ENCODE results near the gene LBX2.

Gene LBX2

GRCh38 chr2:74499267-74499939, at the start of gene LBX2:
Gene LBX2, minus strand, starts transcription at chr2:74499603. Its CDS starts 66 bp downstream, at chr2:74499537.
- no peak for DNase-seq (ENCODE audit: low read depth)

DNA sequence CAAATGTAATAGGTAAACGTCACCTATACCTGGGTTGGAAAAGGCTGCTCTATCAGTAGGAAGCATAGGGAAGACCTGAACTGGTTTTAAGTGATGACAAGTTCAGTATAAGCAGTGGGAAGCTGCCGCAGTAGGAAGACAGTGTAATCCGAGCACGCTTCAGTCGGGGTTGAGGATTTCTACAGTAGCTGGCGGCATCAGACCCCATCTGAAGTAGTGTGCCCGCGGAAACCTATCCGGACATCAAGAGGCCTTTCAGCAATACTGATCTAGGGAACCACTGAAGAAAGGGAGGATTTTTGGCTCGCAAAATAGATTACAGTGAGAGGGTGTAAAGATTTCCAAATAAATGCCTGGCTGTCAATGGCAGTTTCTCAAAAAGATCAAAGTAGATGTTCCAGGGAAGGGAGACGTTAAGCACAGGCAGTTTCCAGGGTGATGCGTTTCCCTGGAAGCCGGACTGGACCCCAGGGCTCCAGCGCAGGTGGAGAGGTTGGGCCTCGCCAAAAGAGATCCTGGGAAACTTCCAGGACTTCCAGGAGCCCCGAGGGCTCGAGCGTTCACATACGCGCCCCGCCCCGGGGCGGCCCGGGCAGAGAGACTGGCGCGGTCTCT, 49.0 kb upstream of the LBX2 start:
- DNase-seq (ENCODE audit: low read depth) = peak; percentile 15

DNA sequence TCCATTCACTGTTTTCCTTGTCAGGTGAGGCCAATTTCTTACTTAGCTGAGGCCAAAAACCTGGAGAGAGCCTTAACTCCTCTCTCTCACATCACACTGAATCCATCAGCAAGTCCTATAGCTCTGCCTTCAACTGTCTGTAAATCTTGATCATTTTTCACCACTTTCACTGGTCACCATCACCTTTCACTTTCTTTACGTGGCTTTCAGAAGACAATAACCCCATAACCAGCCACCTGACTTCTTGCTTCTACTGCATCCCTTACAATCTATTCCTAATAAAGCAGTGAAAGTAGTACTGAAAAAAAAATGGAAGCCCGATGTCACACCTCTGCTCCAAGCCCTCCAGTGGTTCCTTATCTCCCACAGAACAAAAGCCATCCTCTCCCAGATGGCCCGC, 46.6 kb upstream of the LBX2 start:
- DNase-seq (ENCODE audit: low read depth) = no peak

DNA sequence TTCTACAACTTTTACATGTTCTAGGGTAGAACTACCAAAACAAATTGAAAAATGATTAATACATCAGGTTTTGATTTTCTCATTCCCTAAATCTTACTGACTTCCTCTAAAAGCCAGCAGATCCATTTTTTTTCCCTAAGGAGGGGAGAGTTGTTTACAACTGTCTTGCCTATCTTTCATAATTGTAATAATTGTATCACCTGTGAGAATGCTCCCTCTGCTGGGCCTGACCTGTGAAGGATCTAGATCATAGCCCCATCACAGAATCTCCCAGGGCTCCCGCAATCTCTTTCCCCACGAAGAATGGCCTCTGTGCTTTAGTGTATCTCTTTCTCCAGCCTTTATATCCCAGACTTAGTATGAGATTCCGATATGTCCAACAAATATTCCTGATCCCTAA, 45.2 kb upstream of the LBX2 start:
- no peak for DNase-seq (ENCODE audit: low read depth)

DNA sequence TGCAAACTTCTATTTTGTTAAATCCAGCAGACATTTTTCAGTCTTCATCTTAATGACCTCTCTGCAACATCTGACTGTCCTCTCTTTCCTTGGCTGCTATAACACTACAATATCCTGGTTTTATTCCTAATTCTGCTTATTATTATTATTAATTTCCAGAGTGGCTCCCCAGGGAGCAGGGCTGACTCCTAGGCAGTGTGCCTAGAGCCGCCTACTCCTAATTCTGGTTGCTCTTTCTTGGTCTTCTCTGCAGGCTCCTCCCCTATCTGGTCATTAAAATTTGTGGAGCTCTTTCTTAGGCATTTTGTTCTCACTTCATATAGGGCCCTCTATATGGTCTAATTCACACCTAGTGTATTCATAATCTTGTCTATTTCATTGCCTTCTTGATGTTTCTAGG, 43.6 kb upstream of the LBX2 start:
- no peak for DNase-seq (ENCODE audit: low read depth)

GRCh38 chr2:74540291-74540690, 40.9 kb upstream of the LBX2 start:
- no peak for DNase-seq (ENCODE audit: low read depth)

GRCh38 chr2:74538881-74539339, 39.5 kb upstream of the LBX2 start:
- DNase-seq (ENCODE audit: low read depth) = no peak

GRCh38 chr2:74537140-74537539, 37.7 kb upstream of the LBX2 start:
- DNase-seq (ENCODE audit: low read depth) = no peak

GRCh38 chr2:74536166-74536950, 37.0 kb upstream of the LBX2 start:
- DNase-seq (ENCODE audit: low read depth) = no peak

DNA sequence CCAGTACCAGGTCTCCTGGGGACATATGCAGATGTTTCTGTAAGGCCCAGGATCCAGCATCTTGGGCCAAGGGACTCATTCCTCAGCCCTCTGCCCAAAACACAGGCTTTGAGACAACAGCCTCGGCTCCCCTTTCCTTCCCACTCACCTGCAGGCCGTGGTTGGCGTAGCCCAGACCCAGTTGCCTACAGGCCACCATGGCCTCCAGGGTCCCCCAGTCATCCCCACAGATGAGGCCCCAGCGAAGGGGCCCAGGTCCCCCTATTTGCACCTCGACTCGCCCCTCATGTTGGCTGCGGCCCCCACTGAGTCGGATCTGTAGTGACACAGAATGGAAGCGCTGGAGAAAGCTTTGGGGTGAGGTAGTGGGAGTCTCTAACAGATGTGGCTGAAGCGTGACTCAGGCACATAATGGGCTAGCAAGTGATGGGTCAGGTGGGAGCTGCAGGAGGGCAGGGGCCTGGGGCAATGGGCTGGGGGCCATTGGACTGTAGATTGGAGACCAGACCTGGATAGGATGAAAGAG, 36.1 kb upstream of the LBX2 start:
- no peak for DNase-seq (ENCODE audit: low read depth)

- DNase-seq (ENCODE audit: low read depth) = no peak
Observed at GRCh38 chr2:74534411-74534810, 35.0 kb upstream of the LBX2 start.

DNA sequence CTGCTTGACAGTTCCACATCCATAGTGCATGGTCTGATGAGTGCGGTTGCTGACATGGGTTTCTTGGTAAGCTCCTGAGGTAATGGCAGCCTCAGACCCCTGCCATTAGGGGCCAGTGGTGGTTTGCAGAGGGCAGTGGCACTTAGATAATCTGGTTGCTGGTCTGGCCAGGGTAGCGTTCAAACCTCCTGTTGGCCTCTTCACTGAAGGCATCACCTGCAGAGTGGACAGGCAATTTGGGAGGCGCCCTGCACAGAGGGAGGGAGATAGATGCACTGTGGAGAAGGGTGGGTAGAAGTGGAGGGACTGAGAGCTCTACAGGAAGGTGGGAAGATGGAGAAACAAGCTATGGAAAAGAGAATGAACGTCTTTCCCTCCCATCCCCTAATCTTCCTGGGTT, 34.1 kb upstream of the LBX2 start:
- no peak for DNase-seq (ENCODE audit: low read depth)

- DNase-seq (ENCODE audit: low read depth) = peak; percentile 39
Observed at GRCh38 chr2:74532222-74532621, 32.8 kb upstream of the LBX2 start.

DNA sequence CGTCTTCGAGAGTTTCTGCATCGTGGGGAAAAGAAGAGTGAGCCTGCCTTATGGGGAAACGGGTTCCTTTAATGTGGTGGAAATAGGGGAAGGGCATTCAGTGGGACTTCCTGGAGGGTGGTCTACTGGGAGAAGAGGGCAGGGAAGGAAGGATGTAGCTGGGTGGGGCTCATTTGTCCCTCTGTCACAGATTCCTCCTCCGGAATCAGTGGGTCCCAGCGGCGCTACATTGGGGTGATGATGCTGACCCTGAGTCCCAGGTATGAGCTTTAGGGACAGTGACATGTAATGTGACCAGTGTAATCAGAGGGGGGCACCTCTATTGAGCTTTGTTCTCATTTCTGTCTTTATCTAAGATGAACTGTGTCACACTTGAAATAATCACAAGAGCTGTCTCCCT, 32.3 kb upstream of the LBX2 start:
- DNase-seq (ENCODE audit: low read depth) = no peak

DNA sequence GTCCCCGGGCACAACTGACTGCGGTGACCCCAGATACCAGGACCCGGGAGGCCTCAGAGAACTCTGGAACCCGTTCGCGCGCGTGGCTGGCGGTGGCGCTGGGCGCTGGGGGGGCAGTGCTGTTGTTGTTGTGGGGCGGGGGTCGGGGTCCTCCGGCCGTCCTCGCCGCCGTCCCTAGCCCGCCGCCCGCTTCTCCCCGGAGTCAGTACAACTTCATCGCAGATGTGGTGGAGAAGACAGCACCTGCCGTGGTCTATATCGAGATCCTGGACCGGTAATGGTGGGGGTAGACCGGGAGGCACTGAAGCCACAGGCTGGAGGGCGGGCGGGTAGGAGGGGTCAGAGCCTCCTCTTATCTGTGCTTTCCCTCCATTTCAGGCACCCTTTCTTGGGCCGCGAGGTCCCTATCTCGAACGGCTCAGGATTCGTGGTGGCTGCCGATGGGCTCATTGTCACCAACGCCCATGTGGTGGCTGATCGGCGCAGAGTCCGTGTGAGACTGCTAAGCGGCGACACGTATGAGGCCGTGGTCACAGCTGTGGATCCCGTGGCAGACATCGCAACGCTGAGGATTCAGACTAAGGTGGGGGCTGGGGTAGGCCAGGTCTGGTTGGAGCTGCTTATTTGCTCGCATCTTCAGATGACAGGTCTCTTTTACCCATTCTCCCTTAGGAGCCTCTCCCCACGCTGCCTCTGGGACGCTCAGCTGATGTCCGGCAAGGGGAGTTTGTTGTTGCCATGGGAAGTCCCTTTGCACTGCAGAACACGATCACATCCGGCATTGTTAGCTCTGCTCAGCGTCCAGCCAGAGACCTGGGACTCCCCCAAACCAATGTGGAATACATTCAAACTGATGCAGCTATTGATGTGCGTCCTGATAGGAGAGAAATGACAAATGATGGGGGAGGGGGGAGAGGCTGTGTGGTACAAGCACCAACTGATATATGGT, 31.1 kb upstream of the LBX2 start:
- peak; percentile 7 for DNase-seq (ENCODE audit: low read depth)

- DNase-seq (ENCODE audit: low read depth) = peak; percentile 99
Observed at GRCh38 chr2:74529357-74530238, 30.2 kb upstream of the LBX2 start, which contains the start of the genes AUP1 and HTRA2. Gene AUP1, minus strand, starts transcription at chr2:74529706. Its CDS starts 77 bp downstream, at chr2:74529629. Gene HTRA2, plus strand, starts transcription at chr2:74529933. Its CDS starts 74 bp downstream, at chr2:74530007.

DNA sequence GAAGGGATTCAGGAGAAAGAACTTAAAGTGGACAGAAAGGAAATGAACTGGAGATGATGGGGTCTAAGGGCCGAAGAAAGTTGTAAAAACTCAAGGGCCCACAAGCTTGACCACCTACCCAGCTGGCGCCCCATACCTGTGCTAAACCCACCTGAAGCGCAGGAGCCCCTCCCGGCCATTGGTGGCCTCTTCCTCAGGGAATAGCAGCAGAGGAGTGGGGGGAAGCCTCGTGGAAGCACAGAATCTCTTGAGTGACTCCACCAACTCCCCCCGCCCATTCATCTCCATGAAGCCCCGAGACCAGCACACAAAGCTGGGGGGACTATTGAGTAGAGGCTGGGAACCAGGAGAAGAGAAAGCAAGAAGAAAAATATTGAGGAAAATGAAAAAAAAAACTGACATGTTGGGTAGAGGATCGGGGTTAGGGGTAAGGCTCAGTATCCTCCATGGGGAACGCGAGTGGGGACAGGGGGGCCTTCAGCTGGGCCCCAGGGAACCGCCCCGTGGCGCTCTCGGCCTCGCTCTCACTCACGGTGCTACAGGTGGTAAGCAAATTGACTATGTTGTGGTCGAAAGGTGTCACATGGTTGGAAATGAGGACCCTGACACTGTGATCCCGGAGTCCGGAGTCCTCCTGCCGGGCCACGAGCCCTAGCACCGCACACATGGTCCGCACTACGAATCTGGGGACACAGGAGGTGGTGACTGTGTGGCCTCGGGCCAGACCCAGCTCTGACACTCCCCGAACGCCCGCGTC, 29.4 kb upstream of the LBX2 start:
- no peak for DNase-seq (ENCODE audit: low read depth)

DNA sequence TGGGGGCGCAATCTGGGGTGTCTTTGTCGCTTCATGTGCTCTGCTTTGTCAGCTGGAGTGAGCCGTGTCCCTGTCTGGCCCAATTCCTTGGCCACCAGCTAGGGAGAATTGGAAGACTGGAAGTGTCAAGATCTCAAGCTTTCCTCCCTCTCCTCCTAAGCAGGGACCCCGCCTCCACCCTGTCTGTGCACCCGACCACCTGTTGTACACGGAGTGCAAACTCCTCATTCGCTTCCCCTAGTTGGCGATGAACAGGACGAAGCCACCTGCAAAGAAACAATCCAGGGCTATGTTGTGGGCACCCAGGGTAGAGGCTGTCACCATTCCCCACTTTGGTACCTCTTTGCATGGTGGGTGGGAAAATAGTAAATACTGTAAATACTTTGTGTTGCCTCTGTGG, 28.3 kb upstream of the LBX2 start:
- no peak for DNase-seq (ENCODE audit: low read depth)

GRCh38 chr2:74526649-74527230, 27.3 kb upstream of the LBX2 start:
- DNase-seq (ENCODE audit: low read depth) = no peak

All from amniotic epithelial cell (primary cell).